ENCODE measurements around the gene CYS1. TPM values are rescaled to one million over a fixed set of nuclear protein-coding genes. Genes with fewer than 3 reads are reported as not detected.

Gene CYS1
- polyA plus RNA-seq, 3 donors: not detected

DNA sequence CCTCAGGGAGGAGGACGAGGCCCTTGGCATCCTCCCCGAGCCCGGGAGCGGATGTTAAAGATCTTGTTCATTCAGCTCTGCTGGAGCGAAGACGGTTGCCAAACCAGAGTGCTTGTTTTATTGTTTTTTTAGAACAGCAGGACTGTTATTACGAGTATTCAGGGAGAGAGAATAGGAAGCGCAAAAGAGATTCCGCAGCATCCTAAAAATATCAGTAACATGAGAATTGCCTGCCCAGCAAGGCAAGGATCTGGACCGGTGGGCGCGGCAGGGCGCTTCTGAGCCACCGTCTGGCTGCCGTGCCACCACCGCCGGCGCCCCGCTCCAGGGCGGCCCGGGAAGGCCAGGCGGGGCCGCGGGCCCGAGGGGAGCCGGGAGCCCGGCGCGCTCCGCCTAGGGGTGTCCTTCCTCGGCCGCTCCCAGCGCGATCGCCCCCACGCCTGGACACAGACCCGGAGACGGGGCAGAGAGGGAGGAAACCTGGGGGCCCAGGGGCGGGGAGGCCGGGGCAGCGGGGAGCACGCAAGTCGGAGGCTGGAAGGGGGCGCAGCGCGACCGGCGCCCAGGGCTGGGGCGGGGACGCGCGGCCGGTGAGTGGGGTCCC is 843 bp downstream of the CYS1 start:
- WGBS (ENCODE audit: insufficient coverage): 1% methylated on average over 53 of the region's 53 CpGs
- H3K27me3 Mint-ChIP-seq (ENCODE audit: low read depth in 3 of 3): peaks cover 85 to 92% (median 87%) of the 10 kb centered on the region in 3 donors
- no peak overlapping the region for H3K27ac ChIP-seq (ENCODE audit: low read depth in 1 of 2, low read length in 2 of 2)
- peaks cover 12% of the 10 kb centered on the region for H3K4me1 Mint-ChIP-seq
- peak overlapping the region; percentile 29 to 86 for H3K4me3 Mint-ChIP-seq
- intact Hi-C loops (cut with micrococcal nuclease): loop anchor here in 1 of 2 donors (5.0 kb wide), 1 partner anchor 588 kb away; no protein-coding TSS in a partner anchor
- H3K79me2 ChIP-seq (ENCODE audit: insufficient read depth, low read length): no peaks in the 10 kb centered on the region
- no peaks in the 10 kb centered on the region for H3K36me3 ChIP-seq (replicated peaks in 1 of 2; ENCODE audit: control insufficient read depth in 1 of 2, insufficient read depth in 2 of 2, low read length in 2 of 2)
- no peak for DNase-seq
- no peak overlapping the region for H3K27ac Mint-ChIP-seq
- peaks cover 0 to 9% of the 10 kb centered on the region in 2 donors for H3K36me3 Mint-ChIP-seq
- peaks cover 0 to 14% of the 10 kb centered on the region in 2 donors for H3K9me3 ChIP-seq (replicated peaks in 1 of 2; ENCODE audit: control insufficient read depth in 1 of 2, insufficient read depth in 1 of 2, low read length in 2 of 2)
- H2AFZ ChIP-seq (ENCODE audit: insufficient read depth, low read depth, low read length, poor library complexity, severe bottlenecking): peak overlapping the region; percentile 56
- peaks cover 0 to 13% (median 6%) of the 10 kb centered on the region in 7 donors for H3K9me3 Mint-ChIP-seq
- TF ChIP-seq CTCF (IDR thresholded peaks at IDR 0.05): no peak
- H3K27me3 ChIP-seq (ENCODE audit: control insufficient read depth in 2 of 2, insufficient read depth in 2 of 2, low read length in 2 of 2): peaks cover 74 to 92% of the 10 kb centered on the region in 2 donors
- H4K20me1 ChIP-seq (ENCODE audit: insufficient read depth, low read length): no peaks in the 10 kb centered on the region
- H3K4me2 ChIP-seq (replicated peaks; ENCODE audit: extremely low read depth, low read length, poor library complexity, severe bottlenecking): peak overlapping the region; percentile 68
- peak overlapping the region in 1 of 3 experiments; percentile 54 for H3K4me3 ChIP-seq (replicated peaks in 1 of 3; ENCODE audit: low read depth in 2 of 3, low read length in 3 of 3)
- peak overlapping the region; percentile 15 for H3K9ac ChIP-seq (ENCODE audit: insufficient read depth, low read length, poor library complexity, severe bottlenecking)
- peaks cover 8 to 17% of the 10 kb centered on the region in 2 donors for H3K4me1 ChIP-seq (ENCODE audit: control insufficient read depth in 1 of 2, insufficient read depth in 2 of 2, low read length in 2 of 2)

GRCh38 chr2:10078704-10079265 is 1.4 kb downstream of the CYS1 start:
- WGBS (ENCODE audit: insufficient coverage): 34% methylated on average over 7 of the region's 12 CpGs
- Histone ChIP-seq H3K27ac (ENCODE audit: low read depth in 1 of 2, low read length in 2 of 2) (no peak overlapping the region), H4K20me1 (ENCODE audit: insufficient read depth, low read length) (no peaks in the 10 kb centered on the region), H3K79me2 (ENCODE audit: insufficient read depth, low read length) (no peaks in the 10 kb centered on the region), H3K4me1 (ENCODE audit: control insufficient read depth in 1 of 2, insufficient read depth in 2 of 2, low read length in 2 of 2) (peaks cover 8 to 17% of the 10 kb centered on the region in 2 donors), H3K4me2 (replicated peaks; ENCODE audit: extremely low read depth, low read length, poor library complexity, severe bottlenecking) (peak overlapping the region; percentile 68), H3K9ac (ENCODE audit: insufficient read depth, low read length, poor library complexity, severe bottlenecking) (no peak overlapping the region), H2AFZ (ENCODE audit: insufficient read depth, low read depth, low read length, poor library complexity, severe bottlenecking) (peak overlapping the region; percentile 56), H3K9me3 (replicated peaks in 1 of 2; ENCODE audit: control insufficient read depth in 1 of 2, insufficient read depth in 1 of 2, low read length in 2 of 2) (peaks cover 0 to 14% of the 10 kb centered on the region in 2 donors), H3K36me3 (replicated peaks in 1 of 2; ENCODE audit: control insufficient read depth in 1 of 2, insufficient read depth in 2 of 2, low read length in 2 of 2) (no peaks in the 10 kb centered on the region), H3K27me3 (ENCODE audit: control insufficient read depth in 2 of 2, insufficient read depth in 2 of 2, low read length in 2 of 2) (peaks cover 71 to 92% of the 10 kb centered on the region in 2 donors), H3K4me3 (replicated peaks in 1 of 3; ENCODE audit: low read depth in 2 of 3, low read length in 3 of 3) (peak overlapping the region in 1 of 3 experiments; percentile 54)
- intact Hi-C loops (cut with micrococcal nuclease): loop anchor here in 1 of 2 donors (5.0 kb wide), 1 partner anchor 589 kb away; no protein-coding TSS in a partner anchor
- no peak for TF ChIP-seq CTCF (IDR thresholded peaks at IDR 0.05)
- H3K9me3 Mint-ChIP-seq: peaks cover 0 to 13% (median 6%) of the 10 kb centered on the region in 7 donors
- peak overlapping the region in 1 of 2 donors; percentile 86 for H3K4me3 Mint-ChIP-seq
- no peak for DNase-seq
- H3K27me3 Mint-ChIP-seq (ENCODE audit: low read depth in 3 of 3): peaks cover 86 to 92% (median 89%) of the 10 kb centered on the region in 3 donors
- peaks cover 0 to 9% of the 10 kb centered on the region in 2 donors for H3K36me3 Mint-ChIP-seq
- H3K27ac Mint-ChIP-seq: no peak overlapping the region
- peaks cover 12% of the 10 kb centered on the region for H3K4me1 Mint-ChIP-seq

Measured in CD14-positive monocyte (primary cell).